Loucy (cell line): ENCODE results near the gene ATP8A2.

Experiments
- EZH2phosphoT487 ChIP-seq: fragments of 200-600 bp; IDR thresholded peaks from 2 replicates; pipeline ENCODE4 v1.6.1; 2018; ENCODE audit warnings: antibody characterized with exemption, mild to moderate bottlenecking, moderate library complexity, borderline replicate concordance
- TF ChIP-seq, protein P1 (sequence below): fragments of 200-600 bp; sonication (generic); conservative IDR thresholded peaks from 2 replicates; pipeline ENCODE4 v1.5.1; 2014; ENCODE audit warnings: mild to moderate bottlenecking, antibody characterized with exemption, low read length

- TF ChIP-seq, protein P1, sequence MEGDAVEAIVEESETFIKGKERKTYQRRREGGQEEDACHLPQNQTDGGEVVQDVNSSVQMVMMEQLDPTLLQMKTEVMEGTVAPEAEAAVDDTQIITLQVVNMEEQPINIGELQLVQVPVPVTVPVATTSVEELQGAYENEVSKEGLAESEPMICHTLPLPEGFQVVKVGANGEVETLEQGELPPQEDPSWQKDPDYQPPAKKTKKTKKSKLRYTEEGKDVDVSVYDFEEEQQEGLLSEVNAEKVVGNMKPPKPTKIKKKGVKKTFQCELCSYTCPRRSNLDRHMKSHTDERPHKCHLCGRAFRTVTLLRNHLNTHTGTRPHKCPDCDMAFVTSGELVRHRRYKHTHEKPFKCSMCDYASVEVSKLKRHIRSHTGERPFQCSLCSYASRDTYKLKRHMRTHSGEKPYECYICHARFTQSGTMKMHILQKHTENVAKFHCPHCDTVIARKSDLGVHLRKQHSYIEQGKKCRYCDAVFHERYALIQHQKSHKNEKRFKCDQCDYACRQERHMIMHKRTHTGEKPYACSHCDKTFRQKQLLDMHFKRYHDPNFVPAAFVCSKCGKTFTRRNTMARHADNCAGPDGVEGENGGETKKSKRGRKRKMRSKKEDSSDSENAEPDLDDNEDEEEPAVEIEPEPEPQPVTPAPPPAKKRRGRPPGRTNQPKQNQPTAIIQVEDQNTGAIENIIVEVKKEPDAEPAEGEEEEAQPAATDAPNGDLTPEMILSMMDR, result no peak
- TF ChIP-seq EZH2phosphoT487, result no peak
Measured at GRCh38 chr13:26017932-26018665, 646.3 kb downstream of the ATP8A2 start.
